Adrenal gland (tissue), 12 donors: ENCODE results near the gene VPS13D. TPM values are rescaled to one million over a fixed set of nuclear protein-coding genes. Genes with fewer than 3 reads are reported as not detected.

Experiments
- DNase-seq, 7 donors: peaks; one replicate each; pipeline ENCODE4 v3.0.0-alpha.2; 2019 to 2020
- H3K27ac ChIP-seq, 5 donors: fragments of 200-600 bp; sonication (generic) in 4 of 5; 1 replicate in 3 of 5; 2 replicates in 2 of 5; pipeline versions ENCODE4 v1.5.1 to v1.8.0; 2016 to 2020; ENCODE audit warnings: mild to moderate bottlenecking in 1 of 5
- H3K27me3 ChIP-seq: fragments of 200-600 bp; 2 replicates; pipeline ENCODE4 v1.8.0; 2021
- H3K36me3 ChIP-seq, 2 donors: fragments of 200-600 bp; replicated peaks in 1 of 2; 1 replicate in 1 of 2; 2 replicates in 1 of 2; pipeline versions ENCODE4 v1.5.1 to v1.8.0; 2018 to 2022
- H3K4me1 ChIP-seq, 2 donors: fragments of 200-600 bp; replicated peaks in 1 of 2; 1 replicate in 1 of 2; 2 replicates in 1 of 2; pipeline versions ENCODE4 v1.5.1 to v1.8.0; 2018 to 2021
- H3K4me3 ChIP-seq, 4 donors: fragments of 200-600 bp; sonication (generic) in 3 of 4; one replicate each; pipeline ENCODE4 v1.5.1; 2016 to 2018
- H3K9me3 ChIP-seq, 3 donors: fragments of 200-600 bp; sonication (generic) in 1 of 3; replicated peaks in 1 of 3; 1 replicate in 2 of 3; 2 replicates in 1 of 3; pipeline versions ENCODE4 v1.5.1 to v1.8.0; 2016 to 2021
- CTCF ChIP-seq, 6 experiments: fragments of 450-650 bp in 4 of 6; fragments of 200-600 bp in 2 of 6; sonication (generic) in 1 of 6; IDR thresholded peaks; 1 replicate in 5 of 6; 2 replicates in 1 of 6; pipeline versions ENCODE4 v1.5.1 to v1.8.0; 2016 to 2021; ENCODE audit warnings: antibody characterized with exemption in 6 of 6, mild to moderate bottlenecking in 2 of 6, moderate library complexity in 1 of 6
- POLR2A ChIP-seq, 2 donors: fragments of 450-650 bp; IDR thresholded peaks; one replicate each; pipeline ENCODE4 v1.6.1; 2017; ENCODE audit warnings: antibody characterized with exemption in 2 of 2, mild to moderate bottlenecking in 2 of 2, moderate library complexity in 1 of 2
- WGBS, 4 donors: extraction: QIAGEN DNeasy Blood & Tissue Kit in 2 of 4; methylation state at CpG; one replicate each; pipeline versions ENCODE4 v1.1.5 to v1.1.7; 2013 to 2017; 5-methylcytosine and 5-hydroxymethylcytosine counted together
- intact Hi-C, 2 donors: fragments of 100-400 bp; cut with DNase I; formaldehyde crosslinking; loops; one replicate each; pipeline versions ENCODE4 v1.14.1 to v1.15.0; 2022 to 2023
- polyA plus RNA-seq, 3 donors: library from polyadenylated mRNA; stranded (reverse); fragments of 200-250 nt in 2 of 3; fragments of 350-450 nt in 1 of 3; fragmentation: Illumina TruSeq in 1 of 3; extraction: RNeasy Lipid Tissue Mini Kit (QIAGEN cat#74804) in 1 of 3; gene quantifications; one replicate each; pipeline ENCODE4 v1.2.3, GENCODE V29; 2013 to 2014
- total RNA-seq, 9 donors: library from RNA; depleted of rRNA in 4 of 9; stranded (reverse); fragments of >200 nt in 4 of 9; fragments of 120-200 nt in 1 of 9; fragmentation: NEBNext Ultra II Directional in 1 of 9; extraction: Animal tissue kit (Norgen Biotek cat#: 25700) in 1 of 9; gene quantifications; one replicate each; pipeline versions ENCODE4 v1.1.0 to v1.2.4, GENCODE V29; 2013 to 2023
- donor health status: healthy with polysubstance abuse.
- donor health status: Bipolar disorder and iron deficiency.
- donor health status: DM: yes; HTN: yes; CAD: no.
- donor health status: DM: no; HTN: no; CAD: no.
- donor health status: DM: no; HTN: no; CAD: no.
- donor health status: DM: yes; HTN: yes; CAD: no.

The VPS13D gene
- total and polyA plus RNA-seq, 12 donors, result 17.0 to 62.3 (median 39.9) TPM

GRCh38 chr1:12279728-12280464 lies 50.1 kb downstream of the VPS13D start:
- H3K27ac ChIP-seq, result no peak overlapping the region
- no peak for TF ChIP-seq POLR2A (IDR thresholded peaks at IDR 0.05)
- no peak for TF ChIP-seq CTCF (IDR thresholded peaks at IDR 0.05)
- no peak for DNase-seq
- no peaks in the 10 kb centered on the region for H3K4me1 ChIP-seq
- no peaks in the 10 kb centered on the region for H3K9me3 ChIP-seq
- H3K36me3 ChIP-seq, result peaks cover 0 to 79% of the 10 kb centered on the region in 2 donors
- no peak overlapping the region for H3K4me3 ChIP-seq
- intact Hi-C loops, result loop anchor here in 1 of 2 donors (10.0 kb wide), 1 partner anchor 375 kb away; no protein-coding TSS in a partner anchor
- 83 to 94% (median 89%) methylated on average over 4 of the region's 4 CpGs for WGBS, 4 donors
- no peaks in the 10 kb centered on the region for H3K27me3 ChIP-seq

DNA sequence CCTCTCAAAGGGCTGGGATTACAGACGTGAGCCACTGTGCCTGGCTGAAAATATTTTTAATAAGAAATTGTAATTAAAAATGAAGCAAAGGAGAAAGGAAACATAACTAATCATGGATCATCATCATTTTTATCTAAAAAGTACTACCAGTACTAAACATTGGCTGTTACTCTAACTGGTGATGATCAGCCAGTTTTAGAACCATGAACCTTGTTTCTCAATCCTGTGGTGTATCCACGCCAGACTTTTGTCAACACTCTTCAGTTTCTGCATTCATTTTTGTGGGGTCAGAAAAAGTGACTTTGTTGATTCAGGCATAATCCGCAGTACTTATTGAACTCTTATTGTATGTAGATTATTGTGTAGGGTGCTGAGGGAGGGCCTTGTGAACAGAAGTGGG lies 52.3 kb downstream of the VPS13D start:
- no peaks in the 10 kb centered on the region for H3K9me3 ChIP-seq
- 85 to 90% (median 89%) methylated on average over 3 of the region's 3 CpGs for WGBS, 4 donors
- no peak overlapping the region for H3K27ac ChIP-seq
- intact Hi-C loops, result no loop called here
- H3K4me3 ChIP-seq, result no peak overlapping the region
- H3K36me3 ChIP-seq, result peaks cover 0 to 61% of the 10 kb centered on the region in 2 donors
- TF ChIP-seq CTCF (IDR thresholded peaks at IDR 0.05) (no peak), POLR2A (IDR thresholded peaks at IDR 0.05) (no peak)
- no peak for DNase-seq
- H3K27me3 ChIP-seq, result no peaks in the 10 kb centered on the region
- H3K4me1 ChIP-seq, result no peaks in the 10 kb centered on the region

GRCh38 chr1:12284486-12284885 lies 54.7 kb downstream of the VPS13D start:
- H3K9me3 ChIP-seq, result no peaks in the 10 kb centered on the region
- intact Hi-C loops, result no loop called here
- H3K27me3 ChIP-seq, result no peaks in the 10 kb centered on the region
- peaks cover 0 to 48% of the 10 kb centered on the region in 2 donors for H3K36me3 ChIP-seq
- 92 to 98% (median 97%) methylated on average over 5 of the region's 5 CpGs for WGBS, 4 donors
- no peaks in the 10 kb centered on the region for H3K4me1 ChIP-seq
- no peak for TF ChIP-seq CTCF (IDR thresholded peaks at IDR 0.05)
- no peak for TF ChIP-seq POLR2A (IDR thresholded peaks at IDR 0.05)
- DNase-seq, result no peak
- H3K27ac ChIP-seq, result no peak overlapping the region
- H3K4me3 ChIP-seq, result no peak overlapping the region

- TF ChIP-seq POLR2A (IDR thresholded peaks at IDR 0.05) (no peak), CTCF (IDR thresholded peaks at IDR 0.05) (no peak)
- intact Hi-C loops, result no loop called here
- H3K9me3 ChIP-seq, result no peaks in the 10 kb centered on the region
- no peak overlapping the region for H3K27ac ChIP-seq
- no peak for DNase-seq
- H3K27me3 ChIP-seq, result no peaks in the 10 kb centered on the region
- WGBS, 4 donors, result 95 to 97% (median 97%) methylated on average over 5 of the region's 5 CpGs
- no peaks in the 10 kb centered on the region for H3K4me1 ChIP-seq
- peaks cover 0 to 42% of the 10 kb centered on the region in 2 donors for H3K36me3 ChIP-seq
- H3K4me3 ChIP-seq, result no peak overlapping the region
Observed at GRCh38 chr1:12285496-12286143, 55.8 kb downstream of the VPS13D start.
